ENCODE results near the gene TPM1.
A peak's percentile ranks its signal among the peaks of the same experiment; 100 is the strongest.

The TPM1 gene

GRCh38 chr15:63090887-63091286 lies 48.3 kb downstream of the TPM1 start:
- H3K36me3 ChIP-seq (ENCODE audit: control insufficient read depth, insufficient read depth, low read length): no peaks in the 10 kb centered on the region
- no peaks in the 10 kb centered on the region for H3K79me2 ChIP-seq
- H3K4me1 ChIP-seq: no peaks in the 10 kb centered on the region
- H3K9me3 ChIP-seq (ENCODE audit: control insufficient read depth, low read length): no peaks in the 10 kb centered on the region
- H3K27me3 ChIP-seq (ENCODE audit: control insufficient read depth, insufficient read depth, low read length): no peaks in the 10 kb centered on the region
- H3K4me3 ChIP-seq (ENCODE audit: low read depth, low read length): no peak overlapping the region
- no peak overlapping the region for H3K4me2 ChIP-seq (ENCODE audit: low read length)
- no peak overlapping the region for H3K27ac ChIP-seq
- no peak for TF ChIP-seq CTCF (IDR thresholded peaks at IDR 0.05)
- H3K9ac ChIP-seq: no peak overlapping the region
- H2AFZ ChIP-seq: no peak overlapping the region

- H3K79me2 ChIP-seq: no peaks in the 10 kb centered on the region
- no peak overlapping the region for H2AFZ ChIP-seq
- no peaks in the 10 kb centered on the region for H3K27me3 ChIP-seq (ENCODE audit: control insufficient read depth, insufficient read depth, low read length)
- TF ChIP-seq CTCF (IDR thresholded peaks at IDR 0.05): no peak
- no peaks in the 10 kb centered on the region for H3K9me3 ChIP-seq (ENCODE audit: control insufficient read depth, low read length)
- no peak overlapping the region for H3K4me2 ChIP-seq (ENCODE audit: low read length)
- H3K4me1 ChIP-seq: no peaks in the 10 kb centered on the region
- no peak overlapping the region for H3K27ac ChIP-seq
- no peak overlapping the region for H3K9ac ChIP-seq
- no peak overlapping the region for H3K4me3 ChIP-seq (ENCODE audit: low read depth, low read length)
- H3K36me3 ChIP-seq (ENCODE audit: control insufficient read depth, insufficient read depth, low read length): no peaks in the 10 kb centered on the region
Measured at GRCh38 chr15:63091679-63092446, 49.3 kb downstream of the TPM1 start.

GRCh38 chr15:63093486-63094205 lies 51.1 kb downstream of the TPM1 start:
- H3K4me1 ChIP-seq: no peaks in the 10 kb centered on the region
- no peak overlapping the region for H3K4me2 ChIP-seq (ENCODE audit: low read length)
- H3K79me2 ChIP-seq: no peaks in the 10 kb centered on the region
- no peaks in the 10 kb centered on the region for H3K9me3 ChIP-seq (ENCODE audit: control insufficient read depth, low read length)
- no peak overlapping the region for H3K9ac ChIP-seq
- no peak overlapping the region for H2AFZ ChIP-seq
- H3K27ac ChIP-seq: no peak overlapping the region
- peak; percentile 59 for TF ChIP-seq CTCF (IDR thresholded peaks at IDR 0.05)
- no peaks in the 10 kb centered on the region for H3K27me3 ChIP-seq (ENCODE audit: control insufficient read depth, insufficient read depth, low read length)
- no peak overlapping the region for H3K4me3 ChIP-seq (ENCODE audit: low read depth, low read length)
- H3K36me3 ChIP-seq (ENCODE audit: control insufficient read depth, insufficient read depth, low read length): no peaks in the 10 kb centered on the region

GRCh38 chr15:63094495-63094931 lies 52.0 kb downstream of the TPM1 start:
- no peaks in the 10 kb centered on the region for H3K79me2 ChIP-seq
- H3K4me2 ChIP-seq (ENCODE audit: low read length): no peak overlapping the region
- H3K9ac ChIP-seq: no peak overlapping the region
- no peaks in the 10 kb centered on the region for H3K4me1 ChIP-seq
- no peak overlapping the region for H2AFZ ChIP-seq
- H3K4me3 ChIP-seq (ENCODE audit: low read depth, low read length): no peak overlapping the region
- H3K27ac ChIP-seq: no peak overlapping the region
- H3K36me3 ChIP-seq (ENCODE audit: control insufficient read depth, insufficient read depth, low read length): no peaks in the 10 kb centered on the region
- H3K27me3 ChIP-seq (ENCODE audit: control insufficient read depth, insufficient read depth, low read length): no peaks in the 10 kb centered on the region
- no peaks in the 10 kb centered on the region for H3K9me3 ChIP-seq (ENCODE audit: control insufficient read depth, low read length)
- no peak for TF ChIP-seq CTCF (IDR thresholded peaks at IDR 0.05)
